HG03354 (cell line): ENCODE data around the gene EBLN1.
"Not testable (repeated sequence)": the region's sequence is repeated elsewhere in the genome, so short reads cannot be mapped to it uniquely, and the experiment has no call there.

Experiments
- ATAC-seq: cut with Tn5 transposase; IDR thresholded peaks from one replicate; pipeline ENCODE4 v1.9.1; 2021; ENCODE audit warnings: mild to moderate bottlenecking; ENCODE audit not compliant: unreplicated experiment, poor library complexity, severe bottlenecking

The EBLN1 gene

DNA sequence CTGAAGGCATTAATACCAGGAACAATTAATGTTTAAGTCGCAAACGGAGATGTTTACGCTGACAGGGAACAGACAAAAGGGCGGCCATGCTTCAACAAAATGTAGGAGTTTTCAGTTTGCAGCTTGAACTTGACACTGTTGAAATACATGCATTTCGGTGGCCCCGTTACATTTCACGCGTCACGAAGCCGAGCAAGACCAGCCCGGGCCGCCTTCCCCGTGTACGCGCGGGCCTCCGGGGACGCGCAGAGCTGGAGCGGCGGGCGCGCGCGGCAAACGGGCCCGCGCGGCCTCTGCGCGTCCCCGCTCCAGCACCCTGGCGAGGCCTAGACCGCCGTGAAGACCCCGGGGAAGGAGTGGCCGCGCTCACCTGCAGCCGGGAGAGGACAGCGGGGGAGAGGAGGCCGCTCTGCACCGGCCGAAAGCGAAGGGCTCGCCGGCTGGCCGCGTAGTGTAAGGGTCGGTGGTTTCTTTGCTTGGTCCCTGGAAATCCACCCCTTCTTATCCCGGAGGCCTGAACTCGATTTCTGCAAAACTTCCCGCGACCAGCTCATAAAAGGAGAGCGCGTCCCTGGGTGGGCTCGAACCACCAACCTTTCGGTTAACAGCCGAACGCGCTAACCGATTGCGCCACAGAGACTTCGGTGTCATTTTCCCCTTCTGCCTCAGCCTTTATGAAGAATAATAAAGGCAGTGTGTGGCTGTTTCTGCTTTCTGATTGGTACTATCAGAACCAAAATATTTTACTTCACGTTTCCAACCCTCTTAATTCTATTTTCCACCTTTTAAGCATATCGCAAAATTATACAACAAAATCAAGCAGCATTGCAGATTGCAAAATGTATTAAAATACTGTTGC is 11.4 kb upstream of the EBLN1 start:
- ATAC-seq, result peak; percentile 75

- no peak for ATAC-seq
Measured at GRCh38 chr10:22228167-22228938, 10.5 kb upstream of the EBLN1 start.

DNA sequence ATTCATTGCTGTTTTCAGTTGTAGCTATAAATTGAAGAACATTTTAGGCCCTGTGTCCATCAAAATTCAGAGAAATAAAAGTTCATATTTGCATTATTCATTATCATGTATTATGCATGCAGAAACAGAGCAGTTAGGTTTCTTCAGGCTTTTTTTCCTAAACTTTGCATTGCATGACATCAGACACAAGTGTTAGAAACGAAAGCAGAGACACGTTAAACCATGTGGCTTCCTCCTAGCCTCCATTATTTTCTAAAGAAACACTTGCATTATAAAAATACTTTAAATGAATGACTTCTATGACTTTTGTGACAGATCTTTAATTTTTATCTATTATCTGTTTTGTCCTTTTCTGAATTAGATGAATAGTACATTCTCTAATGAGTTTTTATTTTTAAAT is 8.8 kb upstream of the EBLN1 start:
- ATAC-seq, result no peak

DNA sequence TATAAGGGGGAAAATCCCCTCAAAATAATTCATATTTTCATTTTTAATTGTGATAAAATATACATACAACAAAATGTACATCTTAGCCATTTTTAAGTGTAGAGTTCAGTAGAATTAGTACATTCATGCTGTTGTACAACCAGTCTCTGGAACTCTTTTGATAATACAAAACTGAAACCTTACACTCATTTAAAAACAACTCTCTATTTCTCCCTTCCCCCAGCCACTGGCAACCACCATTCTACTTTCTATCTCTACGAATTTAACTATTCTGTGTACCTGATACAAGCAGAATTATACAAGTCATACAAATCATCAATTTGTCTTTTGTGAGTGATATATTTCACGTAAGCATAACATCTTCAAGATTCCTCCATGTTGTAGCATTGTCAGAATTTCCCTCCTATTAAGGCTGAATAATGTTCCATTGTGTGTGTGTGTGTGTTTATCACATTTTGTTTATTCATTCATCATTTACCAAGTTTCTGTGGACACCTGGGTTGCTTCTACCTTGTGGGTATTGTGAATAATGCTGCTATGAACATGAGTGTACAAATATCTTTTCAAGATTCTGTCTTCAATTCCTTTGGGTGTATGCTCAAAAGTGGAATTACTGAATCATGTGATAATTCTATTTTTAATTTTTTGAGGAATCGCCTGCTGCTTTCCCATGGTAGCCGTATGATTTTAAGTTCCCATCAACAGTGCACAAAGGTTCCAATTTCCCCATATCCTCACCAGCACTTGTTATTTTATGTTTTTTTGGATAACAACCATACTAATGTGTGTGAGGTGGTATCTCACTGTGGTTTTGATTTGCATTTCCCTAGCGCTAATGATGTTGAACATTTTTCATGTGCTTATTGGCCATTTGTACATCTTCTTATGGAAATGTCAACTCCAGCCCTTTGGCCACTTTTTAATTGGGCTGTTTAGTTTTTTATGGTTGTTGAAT is 4.7 kb upstream of the EBLN1 start:
- ATAC-seq, result peak; percentile 83

DNA sequence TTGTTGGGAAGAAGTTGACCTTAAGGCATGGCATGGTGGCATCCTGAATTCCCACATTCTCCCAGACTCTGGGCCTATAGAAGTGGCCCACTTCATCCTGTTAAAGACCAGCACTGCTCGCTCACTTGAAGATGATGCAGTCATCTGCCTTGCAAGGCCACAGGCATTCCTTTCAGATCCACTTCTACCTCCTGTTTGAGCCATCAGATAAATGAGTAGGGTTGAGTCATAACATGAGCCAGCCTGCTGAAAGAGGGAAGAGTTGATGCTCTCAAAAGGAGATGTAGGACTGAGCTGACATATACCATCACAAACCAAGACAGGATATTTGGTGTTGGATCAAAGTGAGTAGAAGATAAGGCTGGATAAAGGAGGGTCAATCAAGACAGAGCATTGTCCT is 1.5 kb upstream of the EBLN1 start:
- ATAC-seq, result no peak

DNA sequence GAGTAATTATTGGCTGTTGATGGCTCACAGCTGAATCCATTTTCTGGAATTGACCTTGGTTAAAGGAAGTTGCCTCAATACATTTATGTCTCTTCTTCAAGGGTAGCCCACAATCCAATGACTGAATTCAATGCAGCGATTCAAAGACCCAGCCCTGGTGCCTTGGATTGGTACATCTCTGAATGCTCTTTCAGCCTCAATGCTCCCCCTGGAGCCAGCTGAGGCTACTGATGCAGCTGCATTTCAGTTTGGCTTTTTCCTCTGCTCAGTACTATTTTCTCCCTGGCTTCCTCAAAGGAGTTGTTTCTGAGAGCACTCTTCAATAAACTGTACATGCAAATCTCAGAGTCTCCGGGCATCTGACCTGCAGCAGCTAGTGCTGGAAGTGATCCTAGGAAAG is 633 bp upstream of the EBLN1 start:
- no peak for ATAC-seq

- ATAC-seq, result not testable (repeated sequence)
Measured at GRCh38 chr10:22217084-22217483, 731 bp downstream of the EBLN1 start.

DNA sequence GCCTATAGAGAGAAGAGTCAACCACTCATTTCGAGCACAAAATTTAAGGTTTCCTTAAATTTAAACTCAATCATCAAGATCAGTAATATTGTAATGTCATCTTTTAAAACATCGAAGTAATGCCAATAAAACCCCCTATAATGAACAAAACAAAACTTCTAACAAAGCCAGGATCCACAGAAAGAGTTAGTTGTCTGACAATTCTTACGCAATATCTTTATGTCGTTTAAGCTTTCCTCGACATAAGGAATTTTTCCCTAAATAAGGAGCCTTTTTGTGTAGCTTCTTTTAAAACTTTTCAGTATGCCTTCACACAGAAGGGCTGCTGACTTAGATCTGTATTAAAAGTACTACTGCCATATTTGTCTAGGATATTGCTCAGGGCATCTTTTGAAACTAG is 7.5 kb downstream of the EBLN1 start:
- ATAC-seq, result no peak

DNA sequence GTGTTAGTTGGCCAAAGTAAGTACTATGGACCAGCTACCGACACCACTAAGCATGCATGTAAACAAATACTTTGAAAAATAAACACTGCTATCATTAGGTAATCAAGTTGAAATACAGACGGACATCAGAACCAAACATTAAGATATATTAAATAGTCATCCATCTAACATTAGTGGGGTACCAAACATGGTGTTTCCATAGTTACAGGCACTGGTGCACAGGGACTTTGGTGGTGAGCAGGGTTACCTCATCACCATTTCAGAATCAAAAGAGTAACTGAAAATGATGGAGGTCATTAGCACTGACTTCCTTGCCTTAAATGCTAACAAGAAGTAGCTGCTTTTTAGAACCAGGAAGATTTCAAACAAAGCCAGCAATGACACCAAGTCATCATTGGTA is 23.9 kb downstream of the EBLN1 start:
- ATAC-seq, result no peak

GRCh38 chr10:22185586-22185985 is 32.2 kb downstream of the EBLN1 start:
- ATAC-seq, result no peak

DNA sequence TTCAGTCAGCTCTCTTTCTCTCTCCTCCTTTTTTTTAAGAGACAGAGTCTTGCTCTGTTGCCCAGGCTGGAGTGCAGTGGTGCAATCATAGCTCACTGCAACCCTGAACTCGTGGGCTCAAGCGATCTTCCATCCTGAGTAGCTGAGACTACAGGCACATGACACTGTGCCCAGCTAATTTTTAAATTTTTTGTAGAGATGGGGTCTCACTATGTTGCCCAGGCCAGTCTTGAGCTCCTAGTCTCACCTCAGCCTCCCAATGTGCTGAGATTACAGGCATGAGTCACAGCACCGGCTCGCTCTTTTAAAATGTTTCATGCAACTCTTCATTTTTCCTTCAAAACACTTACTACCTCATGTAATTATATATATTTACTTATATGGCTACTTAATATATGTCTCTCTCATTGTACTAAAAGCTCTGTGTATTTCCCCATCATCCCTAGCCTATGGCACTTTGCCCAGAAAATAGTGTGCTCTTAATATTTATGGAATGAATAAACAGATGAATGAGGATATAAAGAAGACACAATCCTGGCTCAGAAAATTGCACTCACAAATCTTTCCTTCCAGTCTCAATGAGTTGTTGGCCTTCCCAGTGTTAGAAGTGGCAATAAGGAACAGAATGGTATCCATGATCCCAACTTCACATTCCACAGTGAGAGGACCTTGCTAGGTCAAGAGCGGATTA is 33.9 kb downstream of the EBLN1 start:
- no peak for ATAC-seq

DNA sequence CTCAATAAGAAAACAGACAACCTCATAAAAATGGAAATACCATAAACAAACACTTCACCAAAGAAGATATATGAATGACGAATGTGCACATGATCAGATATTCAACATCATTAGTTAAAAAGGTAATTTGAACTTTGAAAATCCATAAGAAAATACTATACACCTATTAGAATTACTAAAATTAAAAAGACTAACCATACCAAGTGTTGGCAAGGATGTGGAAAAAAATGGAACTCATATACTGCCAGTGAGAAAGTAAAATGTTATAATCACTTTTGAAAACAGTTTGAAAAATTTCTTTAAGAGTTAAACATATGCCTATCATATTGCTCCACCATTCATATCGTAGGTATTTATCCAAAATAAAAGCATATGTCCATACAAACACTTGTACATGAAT is 37.1 kb downstream of the EBLN1 start:
- ATAC-seq, result no peak

- no peak for ATAC-seq
Measured at GRCh38 chr10:22174442-22174841, 43.4 kb downstream of the EBLN1 start.

DNA sequence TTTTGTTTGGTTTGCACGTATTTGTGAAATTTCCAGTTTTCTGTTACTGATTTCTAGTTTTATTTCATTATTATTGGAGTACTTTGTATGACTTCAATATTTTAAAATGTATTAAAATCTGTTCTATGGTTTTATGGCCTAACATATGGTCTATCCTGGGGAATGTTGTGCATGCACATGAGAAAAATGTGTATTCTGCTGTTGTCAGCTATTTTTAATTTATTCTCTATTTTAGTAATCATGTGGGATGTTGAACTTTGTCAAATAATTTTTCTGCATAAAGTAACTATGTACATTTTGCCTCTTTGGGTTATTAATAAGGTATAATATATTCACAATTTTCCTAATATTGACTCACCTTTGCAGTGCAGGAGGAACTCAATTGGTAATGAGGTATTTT is 46.7 kb downstream of the EBLN1 start:
- no peak for ATAC-seq

- ATAC-seq, result no peak
Measured at GRCh38 chr10:22170582-22170981, 47.2 kb downstream of the EBLN1 start.

GRCh38 chr10:22159979-22160378 is 57.8 kb downstream of the EBLN1 start:
- ATAC-seq, result no peak

- no peak for ATAC-seq
Measured at GRCh38 chr10:22159180-22159579, 58.6 kb downstream of the EBLN1 start.
